Fibroblast of upper back skin (primary cell): ENCODE measurements around the gene ZNRF3.
"Not testable (repeated sequence)": the region's sequence is repeated elsewhere in the genome, so short reads cannot be mapped to it uniquely, and the experiment has no call there.

Experiments used
- DNase-seq: peaks from one replicate; pipeline ENCODE4 v3.0.0-alpha.2; 2013

ZNRF3 gene

GRCh38 chr22:28908810-28909209, 25.4 kb downstream of the ZNRF3 start:
- not testable (repeated sequence) for DNase-seq

GRCh38 chr22:28909375-28909774, 26.0 kb downstream of the ZNRF3 start:
- no peak for DNase-seq

GRCh38 chr22:28910569-28911303, 27.4 kb downstream of the ZNRF3 start:
- DNase-seq, result no peak

GRCh38 chr22:28911304-28911690, 27.9 kb downstream of the ZNRF3 start:
- no peak for DNase-seq

GRCh38 chr22:28911777-28912669, 28.7 kb downstream of the ZNRF3 start:
- DNase-seq, result peak; percentile 39

GRCh38 chr22:28914201-28914600, 30.8 kb downstream of the ZNRF3 start:
- peak; percentile 18 for DNase-seq

- DNase-seq, result no peak
These were observed 32.6 kb downstream of the ZNRF3 start for GRCh38 chr22:28915969-28916368.

- peak; percentile 53 for DNase-seq
These were observed 34.6 kb downstream of the ZNRF3 start for GRCh38 chr22:28917747-28918549.

- DNase-seq, result no peak
These were observed 35.3 kb downstream of the ZNRF3 start for GRCh38 chr22:28918550-28919271.

GRCh38 chr22:28920757-28921584, 37.6 kb downstream of the ZNRF3 start:
- no peak for DNase-seq

- no peak for DNase-seq
These were observed 38.2 kb downstream of the ZNRF3 start for GRCh38 chr22:28921585-28921879.

- DNase-seq, result no peak
These were observed 39.3 kb downstream of the ZNRF3 start for GRCh38 chr22:28922540-28923244.

- no peak for DNase-seq
These were observed 40.7 kb downstream of the ZNRF3 start for GRCh38 chr22:28923826-28924732.

GRCh38 chr22:28925916-28926315, 42.5 kb downstream of the ZNRF3 start:
- DNase-seq, result no peak

GRCh38 chr22:28927630-28928029, 44.3 kb downstream of the ZNRF3 start:
- no peak for DNase-seq

- no peak for DNase-seq
These were observed 45.8 kb downstream of the ZNRF3 start for GRCh38 chr22:28929197-28929596.

- no peak for DNase-seq
These were observed 47.1 kb downstream of the ZNRF3 start for GRCh38 chr22:28930357-28931007.

- no peak for DNase-seq
These were observed 48.6 kb downstream of the ZNRF3 start for GRCh38 chr22:28931844-28932567.

- no peak for DNase-seq
These were observed 49.9 kb downstream of the ZNRF3 start for GRCh38 chr22:28933321-28933720.
